Mesenchymal stem cell (in vitro differentiated cells and primary cell): Measurements from ENCODE around the gene MCF2L2.

Experiments used
- DNase-seq: peaks from one replicate; pipeline ENCODE4 v3.0.0-alpha.2; 2013
- H2AFZ ChIP-seq: one replicate; pipeline ENCODE4 v1.6.1; 2013; ENCODE audit warnings: low read depth, mild to moderate bottlenecking, control low read depth, inconsistent platforms, low read length, moderate library complexity
- H2AK5ac ChIP-seq: 2 replicates; pipeline ENCODE4 v1.6.1; 2013; ENCODE audit warnings: low read length, moderate library complexity, mild to moderate bottlenecking, inconsistent platforms; ENCODE audit not compliant: severe bottlenecking
- H2BK120ac ChIP-seq: one replicate; pipeline ENCODE4 v1.6.1; 2013; ENCODE audit warnings: low read depth, mild to moderate bottlenecking, inconsistent platforms, low read length, moderate library complexity
- H2BK12ac ChIP-seq, 2 experiments: one replicate each; pipeline ENCODE4 v1.6.1; 2013; ENCODE audit warnings: inconsistent platforms in 2 of 2, low read length in 2 of 2, mild to moderate bottlenecking in 2 of 2, moderate library complexity in 2 of 2, control low read depth in 1 of 2
- H2BK15ac ChIP-seq: one replicate; pipeline ENCODE4 v1.6.1; 2013; ENCODE audit warnings: mild to moderate bottlenecking, low read depth, inconsistent platforms; ENCODE audit not compliant: poor library complexity, severe bottlenecking
- H2BK5ac ChIP-seq: 2 replicates; pipeline ENCODE4 v1.6.1; 2013; ENCODE audit warnings: low read depth, mild to moderate bottlenecking, low read length, control low read depth, inconsistent platforms; ENCODE audit not compliant: poor library complexity, severe bottlenecking
- H3K14ac ChIP-seq, 2 experiments: one replicate each; pipeline ENCODE4 v1.6.1; 2013; ENCODE audit warnings: inconsistent platforms in 2 of 2, low read length in 2 of 2, control low read depth in 1 of 2, mild to moderate bottlenecking in 1 of 2, moderate library complexity in 1 of 2
- H3K18ac ChIP-seq, 2 experiments: one replicate each; pipeline ENCODE4 v1.6.1; 2013; ENCODE audit warnings: inconsistent platforms in 2 of 2, low read length in 2 of 2, control low read depth in 1 of 2, low read depth in 1 of 2, mild to moderate bottlenecking in 1 of 2
- H3K23ac ChIP-seq, 2 experiments: one replicate each; pipeline ENCODE4 v1.6.1; 2013; ENCODE audit warnings: inconsistent platforms in 2 of 2, low read length in 2 of 2, mild to moderate bottlenecking in 2 of 2, moderate library complexity in 2 of 2, control low read depth in 1 of 2
- H3K27ac ChIP-seq: 2 replicates; pipeline ENCODE4 v1.5.1; 2013; ENCODE audit warnings: mild to moderate bottlenecking, moderate library complexity, low read length, control low read depth, inconsistent platforms; ENCODE audit not compliant: poor library complexity, severe bottlenecking
- H3K27me3 ChIP-seq, 2 experiments: 2 replicates each; pipeline versions ENCODE4 v1.6.1 to v1.7.0; 2013; ENCODE audit warnings: low read length in 2 of 2, mild to moderate bottlenecking in 2 of 2, moderate library complexity in 2 of 2, control low read depth in 1 of 2, inconsistent platforms in 1 of 2; ENCODE audit not compliant: control insufficient read depth in 1 of 2, insufficient read depth in 1 of 2
- H3K36me3 ChIP-seq, 2 experiments: 2 replicates each; pipeline versions ENCODE4 v1.6.1 to v1.7.0; 2013; ENCODE audit warnings: low read length in 2 of 2, control low read depth in 1 of 2, inconsistent platforms in 1 of 2, low read depth in 1 of 2, mild to moderate bottlenecking in 1 of 2; ENCODE audit not compliant: insufficient read depth in 2 of 2, control insufficient read depth in 1 of 2
- H3K4ac ChIP-seq, 2 experiments: one replicate each; pipeline ENCODE4 v1.6.1; 2013; ENCODE audit warnings: inconsistent platforms in 2 of 2, low read length in 2 of 2, mild to moderate bottlenecking in 2 of 2, moderate library complexity in 2 of 2, control low read depth in 1 of 2, low read depth in 1 of 2
- H3K4me1 ChIP-seq: 2 replicates; pipeline ENCODE4 v1.6.1; 2013; ENCODE audit warnings: low read depth, low read length, control low read depth; ENCODE audit not compliant: control insufficient read depth, insufficient read depth
- H3K4me2 ChIP-seq: 2 replicates; pipeline ENCODE4 v1.6.1; 2013; ENCODE audit warnings: low read length, mild to moderate bottlenecking, inconsistent platforms; ENCODE audit not compliant: poor library complexity, severe bottlenecking
- H3K4me3 ChIP-seq, 2 experiments: 2 replicates each; pipeline versions ENCODE4 v1.5.1 to v1.7.0; 2013; ENCODE audit warnings: low read length in 2 of 2, mild to moderate bottlenecking in 2 of 2, control low read depth in 1 of 2, low read depth in 1 of 2; ENCODE audit not compliant: insufficient read depth in 1 of 2
- H3K79me1 ChIP-seq: replicated peaks from 2 replicates; pipeline ENCODE4 v1.6.1; 2013; ENCODE audit warnings: mild to moderate bottlenecking, control low read depth, low read length, inconsistent platforms; ENCODE audit not compliant: poor library complexity, severe bottlenecking
- H3K9ac ChIP-seq: 2 replicates; pipeline ENCODE4 v1.7.0; 2013; ENCODE audit warnings: mild to moderate bottlenecking, low read length, moderate library complexity
- H3K9me3 ChIP-seq: 2 replicates; pipeline ENCODE4 v1.7.0; 2013; ENCODE audit warnings: mild to moderate bottlenecking, low read length; ENCODE audit not compliant: control insufficient read depth
- H4K8ac ChIP-seq: one replicate; pipeline ENCODE4 v1.6.1; 2013; ENCODE audit warnings: inconsistent platforms, mild to moderate bottlenecking, low read length, moderate library complexity
- H4K91ac ChIP-seq: one replicate; pipeline ENCODE4 v1.6.1; 2013; ENCODE audit warnings: mild to moderate bottlenecking, low read length, inconsistent platforms
- WGBS: methylation state at CpG from one replicate; pipeline ENCODE4 v1.1.7; 2013; ENCODE audit warnings: mixed read lengths; 5-methylcytosine and 5-hydroxymethylcytosine counted together

MCF2L2 gene

GRCh38 chr3:183244981-183245476 lies 183.4 kb downstream of the MCF2L2 start:
- H2BK5ac ChIP-seq, result no peak overlapping the region
- no peak overlapping the region for H3K9ac ChIP-seq
- no peak overlapping the region for H2BK15ac ChIP-seq
- H2BK120ac ChIP-seq, result no peak overlapping the region
- no peaks in the 10 kb centered on the region for H3K79me1 ChIP-seq
- peaks cover 0 to 6% of the 10 kb centered on the region in 2 experiments for H3K27me3 ChIP-seq
- peak overlapping the region in 1 of 2 experiments; percentile 36 for H3K14ac ChIP-seq
- peak overlapping the region; percentile 80 for H2AK5ac ChIP-seq
- no peak for DNase-seq
- no peak overlapping the region for H3K4ac ChIP-seq
- H3K36me3 ChIP-seq, result no peaks in the 10 kb centered on the region
- peaks cover 7% of the 10 kb centered on the region for H3K4me1 ChIP-seq
- no peak overlapping the region for H3K4me3 ChIP-seq
- H3K9me3 ChIP-seq, result peaks cover 14% of the 10 kb centered on the region
- H4K91ac ChIP-seq, result no peak overlapping the region
- H3K4me2 ChIP-seq, result no peak overlapping the region
- no peak overlapping the region for H3K18ac ChIP-seq
- H3K27ac ChIP-seq, result no peak overlapping the region
- H2BK12ac ChIP-seq, result peak overlapping the region; percentile 83 to 84
- H4K8ac ChIP-seq, result peak overlapping the region; percentile 54
- H2AFZ ChIP-seq, result no peak overlapping the region
- H3K23ac ChIP-seq, result no peak overlapping the region

- Histone ChIP-seq H3K9me3 (peaks cover 14% of the 10 kb centered on the region), H4K8ac (no peak overlapping the region), H3K4me1 (peaks cover 7% of the 10 kb centered on the region), H3K36me3 (no peaks in the 10 kb centered on the region), H2AFZ (no peak overlapping the region), H2BK15ac (no peak overlapping the region), H3K23ac (no peak overlapping the region), H3K79me1 (no peaks in the 10 kb centered on the region), H2BK120ac (no peak overlapping the region), H3K4me3 (no peak overlapping the region), H4K91ac (no peak overlapping the region), H3K27me3 (peaks cover 0 to 10% of the 10 kb centered on the region in 2 experiments), H2BK12ac (no peak overlapping the region), H3K4me2 (no peak overlapping the region), H2AK5ac (no peak overlapping the region), H2BK5ac (no peak overlapping the region), H3K14ac (no peak overlapping the region), H3K18ac (no peak overlapping the region), H3K4ac (no peak overlapping the region), H3K27ac (no peak overlapping the region), H3K9ac (no peak overlapping the region)
- DNase-seq, result no peak
- WGBS, result 92% methylated on average over 2 of the region's 2 CpGs
Measured at GRCh38 chr3:183244219-183244618, 184.2 kb downstream of the MCF2L2 start.

- Histone ChIP-seq H3K23ac (no peak overlapping the region), H3K27me3 (peaks cover 0 to 10% of the 10 kb centered on the region in 2 experiments), H4K91ac (no peak overlapping the region), H2BK15ac (no peak overlapping the region), H3K27ac (no peak overlapping the region), H4K8ac (no peak overlapping the region), H3K4me1 (peaks cover 5% of the 10 kb centered on the region), H2BK12ac (no peak overlapping the region), H2BK120ac (no peak overlapping the region), H3K79me1 (no peaks in the 10 kb centered on the region), H3K18ac (no peak overlapping the region), H2AFZ (no peak overlapping the region), H2AK5ac (no peak overlapping the region), H3K14ac (no peak overlapping the region), H2BK5ac (no peak overlapping the region), H3K9ac (no peak overlapping the region), H3K9me3 (peaks cover 14% of the 10 kb centered on the region), H3K36me3 (no peaks in the 10 kb centered on the region), H3K4me2 (no peak overlapping the region), H3K4ac (no peak overlapping the region), H3K4me3 (no peak overlapping the region)
- no peak for DNase-seq
- WGBS, result 71% methylated on average over 1 of the region's 1 CpG
Measured at GRCh38 chr3:183242431-183242830, 186.0 kb downstream of the MCF2L2 start.

- Histone ChIP-seq H3K36me3 (no peaks in the 10 kb centered on the region), H3K4me2 (no peak overlapping the region), H3K4ac (no peak overlapping the region), H3K27me3 (peaks cover 0 to 10% of the 10 kb centered on the region in 2 experiments), H2BK12ac (no peak overlapping the region), H3K79me1 (no peaks in the 10 kb centered on the region), H4K91ac (no peak overlapping the region), H2BK15ac (no peak overlapping the region), H3K14ac (no peak overlapping the region), H3K4me3 (no peak overlapping the region), H2AFZ (no peak overlapping the region), H3K23ac (no peak overlapping the region), H2BK5ac (no peak overlapping the region), H2BK120ac (no peak overlapping the region), H3K9me3 (peaks cover 14% of the 10 kb centered on the region), H3K18ac (no peak overlapping the region), H3K4me1 (peaks cover 1% of the 10 kb centered on the region), H2AK5ac (no peak overlapping the region), H3K9ac (no peak overlapping the region), H4K8ac (no peak overlapping the region), H3K27ac (no peak overlapping the region)
- WGBS, result 80% methylated on average over 5 of the region's 5 CpGs
- no peak for DNase-seq
Measured at GRCh38 chr3:183239046-183239445, 189.4 kb downstream of the MCF2L2 start.
